ENCODE results near the gene RFT1.
"Not testable (repeated sequence)": the region's sequence is repeated elsewhere in the genome, so short reads cannot be mapped to it uniquely, and the experiment has no call there.

The RFT1 gene

DNA sequence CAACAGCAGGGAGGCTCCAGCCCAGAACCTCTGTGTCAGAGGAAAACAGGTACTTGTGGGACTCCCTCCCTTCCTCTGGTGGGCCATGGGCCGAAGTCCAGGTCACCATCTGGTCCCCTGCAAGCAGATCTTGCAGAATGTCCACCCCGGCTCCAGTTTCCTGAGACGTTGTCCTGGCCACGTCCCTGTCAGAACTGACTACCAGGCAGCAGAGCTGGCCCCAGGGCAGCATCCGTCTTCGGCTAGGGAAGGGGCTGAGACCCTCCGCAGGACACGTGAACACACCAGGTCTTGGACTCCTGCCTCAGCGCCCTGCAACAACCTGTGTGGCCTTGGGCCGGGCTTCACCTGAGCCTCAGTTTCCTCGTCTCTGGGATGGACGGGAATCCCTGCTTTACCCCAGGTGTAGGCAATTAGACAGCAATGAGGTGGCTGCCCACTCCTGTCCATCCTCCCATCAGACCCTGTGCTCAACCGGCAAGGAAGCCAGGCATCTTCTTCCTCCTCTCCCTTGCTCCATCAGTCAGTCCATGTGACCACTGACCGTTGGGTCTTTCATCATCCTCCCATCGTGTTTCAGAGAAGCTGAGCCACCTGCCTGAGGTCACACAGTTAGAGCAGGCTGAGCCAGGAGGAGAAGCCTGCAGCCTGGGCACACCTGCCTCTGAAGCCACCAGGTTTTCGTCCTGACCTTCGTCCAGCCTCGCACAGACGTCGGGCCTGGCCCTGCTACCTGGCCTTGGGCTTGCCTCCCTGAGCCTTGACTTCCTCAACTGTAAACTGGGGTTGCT lies 21.8 kb upstream of the RFT1 start:
- peaks cover under 1% of the 10 kb centered on the region for H3K4me1 ChIP-seq (ENCODE audit: control insufficient read depth, insufficient read depth, low read length)

DNA sequence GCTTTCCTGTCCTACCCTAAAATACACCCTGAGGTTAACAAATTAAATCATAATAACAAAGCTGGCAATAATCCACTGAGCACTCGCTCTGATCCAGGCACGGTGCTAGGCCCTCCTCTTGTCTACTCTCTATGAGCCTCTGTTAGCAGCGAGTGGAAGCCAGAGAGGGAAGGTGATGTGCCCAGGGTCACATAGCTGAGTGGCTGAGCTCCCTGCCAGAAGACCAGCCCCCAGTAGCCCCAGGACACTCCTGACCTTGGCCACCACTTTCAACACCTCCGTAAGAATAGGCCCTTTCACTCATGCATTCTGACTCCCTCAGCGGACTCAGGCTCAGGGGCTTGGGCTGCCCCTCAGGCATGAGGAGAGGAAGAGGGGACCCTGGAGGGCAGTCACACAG lies 21.2 kb upstream of the RFT1 start:
- H3K9ac ChIP-seq (ENCODE audit: low read depth, low read length), result no peak overlapping the region

More for the DNA sequence above, 21.8 kb upstream of the RFT1 start:
- H3K36me3 ChIP-seq (ENCODE audit: control insufficient read depth, insufficient read depth, low read length), result no peaks in the 10 kb centered on the region
- no peak overlapping the region for H3K4me3 ChIP-seq (ENCODE audit: low read depth, low read length)
- peaks cover under 1% of the 10 kb centered on the region for H3K27me3 ChIP-seq (ENCODE audit: control insufficient read depth, insufficient read depth, low read length)
- H3K9me3 ChIP-seq (ENCODE audit: control insufficient read depth, insufficient read depth, low read length), result no peaks in the 10 kb centered on the region
- H3K9ac ChIP-seq (ENCODE audit: low read depth, low read length), result no peak overlapping the region

DNA sequence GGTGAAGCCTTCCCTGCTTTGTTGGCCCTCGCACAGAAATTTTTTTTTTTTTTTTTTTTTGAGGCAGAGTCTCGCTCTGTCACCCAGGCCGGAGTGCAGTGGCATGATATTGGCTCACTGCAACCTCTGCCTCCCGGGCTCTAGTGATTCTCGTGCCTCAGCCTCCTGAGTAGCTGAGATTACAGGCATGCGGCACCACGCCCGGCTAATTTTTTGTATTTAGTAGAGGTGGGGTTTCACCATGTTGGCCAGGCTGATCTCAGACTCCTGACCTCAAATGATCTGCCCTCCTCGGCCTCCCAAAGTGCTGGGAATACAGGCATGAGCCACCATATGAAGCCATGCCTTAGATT lies 20.8 kb upstream of the RFT1 start:
- H3K27me3 ChIP-seq (ENCODE audit: control insufficient read depth, insufficient read depth, low read length); H3K9me3 ChIP-seq (ENCODE audit: control insufficient read depth, insufficient read depth, low read length); H3K9ac ChIP-seq (ENCODE audit: low read depth, low read length); H3K4me3 ChIP-seq (ENCODE audit: low read depth, low read length); H3K4me1 ChIP-seq (ENCODE audit: control insufficient read depth, insufficient read depth, low read length); H3K36me3 ChIP-seq (ENCODE audit: control insufficient read depth, insufficient read depth, low read length): not testable (repeated sequence)

More for the DNA sequence above, 21.2 kb upstream of the RFT1 start:
- Histone ChIP-seq H3K4me3 (ENCODE audit: low read depth, low read length) (no peak overlapping the region), H3K27me3 (ENCODE audit: control insufficient read depth, insufficient read depth, low read length) (no peaks in the 10 kb centered on the region), H3K9me3 (ENCODE audit: control insufficient read depth, insufficient read depth, low read length) (no peaks in the 10 kb centered on the region), H3K4me1 (ENCODE audit: control insufficient read depth, insufficient read depth, low read length) (no peaks in the 10 kb centered on the region), H3K36me3 (ENCODE audit: control insufficient read depth, insufficient read depth, low read length) (no peaks in the 10 kb centered on the region)

DNA sequence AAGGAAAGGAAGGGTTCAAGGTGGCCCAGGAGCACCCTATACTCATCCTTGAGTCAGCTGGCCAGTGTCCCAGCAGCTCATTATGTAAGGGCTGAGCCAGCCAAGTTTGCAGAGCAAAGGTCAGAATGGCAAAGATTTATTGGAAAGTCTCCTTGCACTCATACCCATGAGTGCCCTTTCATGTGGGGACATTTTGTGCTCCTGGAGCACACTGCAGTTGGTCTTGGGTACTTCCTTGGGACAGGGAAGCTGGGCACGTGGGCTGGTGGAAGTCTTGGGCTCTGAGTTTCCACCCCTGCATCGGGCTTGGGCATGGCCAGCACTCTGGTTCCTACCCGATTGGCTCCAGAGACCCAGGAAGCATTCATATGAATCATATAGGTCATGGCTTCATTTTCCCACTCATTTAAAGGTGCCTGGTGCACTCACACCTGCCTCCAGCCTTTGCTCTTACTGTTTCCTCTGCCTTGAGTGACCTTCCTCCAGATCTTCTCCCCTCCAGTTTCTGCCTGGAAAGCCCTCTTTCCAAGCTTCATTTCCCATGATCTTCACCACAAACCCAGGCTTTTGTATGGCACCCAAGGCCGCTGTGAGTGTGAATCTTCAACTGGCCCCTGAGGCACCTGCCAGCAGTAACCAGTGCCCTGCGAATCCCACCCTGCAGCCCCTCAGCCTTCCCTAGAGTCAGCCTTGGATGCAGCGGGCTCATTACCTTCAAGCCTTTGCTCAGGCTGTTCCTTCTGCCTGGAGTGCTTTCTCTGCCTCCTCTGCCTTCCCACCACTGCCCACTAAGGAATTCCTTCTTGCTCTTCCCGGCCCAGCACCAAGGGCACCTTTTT lies 20.2 kb upstream of the RFT1 start:
- Histone ChIP-seq H3K36me3 (ENCODE audit: control insufficient read depth, insufficient read depth, low read length) (no peaks in the 10 kb centered on the region), H3K27me3 (ENCODE audit: control insufficient read depth, insufficient read depth, low read length) (no peaks in the 10 kb centered on the region), H3K4me3 (ENCODE audit: low read depth, low read length) (no peak overlapping the region), H3K9ac (ENCODE audit: low read depth, low read length) (no peak overlapping the region), H3K4me1 (ENCODE audit: control insufficient read depth, insufficient read depth, low read length) (no peaks in the 10 kb centered on the region), H3K9me3 (ENCODE audit: control insufficient read depth, insufficient read depth, low read length) (no peaks in the 10 kb centered on the region)

DNA sequence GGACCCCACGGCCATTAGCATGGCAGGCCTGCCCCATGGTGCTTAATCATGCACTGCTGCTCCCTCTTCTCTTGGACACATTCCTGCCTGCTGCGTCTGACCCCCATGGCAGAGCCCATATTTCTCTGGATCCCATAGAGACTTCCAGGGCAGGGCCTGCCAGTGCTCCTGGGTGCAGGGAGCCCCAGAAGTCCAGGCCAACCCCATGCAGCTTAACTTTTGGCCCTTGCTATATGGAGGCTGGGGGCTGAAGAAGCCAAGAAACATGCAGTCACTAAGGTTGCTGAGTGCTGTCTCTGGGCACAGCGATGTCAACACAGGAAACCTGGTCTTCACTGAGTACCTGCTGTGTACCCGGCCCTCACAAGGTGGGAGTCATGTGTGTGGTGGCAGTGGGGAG lies 19.5 kb upstream of the RFT1 start:
- Histone ChIP-seq H3K4me1 (ENCODE audit: control insufficient read depth, insufficient read depth, low read length) (no peaks in the 10 kb centered on the region), H3K36me3 (ENCODE audit: control insufficient read depth, insufficient read depth, low read length) (no peaks in the 10 kb centered on the region), H3K27me3 (ENCODE audit: control insufficient read depth, insufficient read depth, low read length) (no peaks in the 10 kb centered on the region), H3K4me3 (ENCODE audit: low read depth, low read length) (no peak overlapping the region), H3K9ac (ENCODE audit: low read depth, low read length) (no peak overlapping the region), H3K9me3 (ENCODE audit: control insufficient read depth, insufficient read depth, low read length) (no peaks in the 10 kb centered on the region)

DNA sequence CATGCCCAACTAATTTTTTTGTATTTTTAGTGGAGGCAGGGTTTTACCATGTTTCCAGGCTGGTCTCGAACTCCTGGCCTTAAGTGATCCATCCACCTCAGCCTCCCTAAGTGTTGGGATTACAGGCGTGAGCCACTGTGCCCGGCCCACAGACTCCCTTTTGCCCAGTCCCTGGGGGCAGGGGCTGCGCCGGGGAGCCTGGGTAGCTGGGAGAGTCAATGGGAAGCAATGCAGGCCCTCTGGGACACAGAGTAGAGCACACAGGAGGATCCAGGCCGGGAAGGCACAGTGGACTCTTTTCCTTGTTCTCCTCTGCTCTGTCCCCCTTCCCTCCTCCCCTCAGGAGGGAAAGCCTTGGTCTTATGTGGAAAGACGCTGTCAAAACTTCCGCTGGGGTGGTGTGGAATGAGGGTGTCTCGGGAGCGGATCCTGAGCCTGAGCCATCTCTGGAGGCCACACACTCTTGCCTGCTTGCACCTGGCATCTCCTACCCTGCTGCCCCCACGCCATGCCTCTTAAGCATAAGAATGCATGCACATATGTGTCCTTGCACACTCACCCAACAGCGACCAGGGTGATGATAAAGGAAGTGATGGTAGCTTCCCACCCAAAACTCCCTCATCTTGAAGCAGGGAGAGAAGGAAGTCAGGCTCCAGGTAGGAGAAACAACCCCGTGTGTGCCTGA lies 18.9 kb upstream of the RFT1 start:
- H3K36me3 ChIP-seq (ENCODE audit: control insufficient read depth, insufficient read depth, low read length), result no peaks in the 10 kb centered on the region
- no peak overlapping the region for H3K4me3 ChIP-seq (ENCODE audit: low read depth, low read length)
- H3K4me1 ChIP-seq (ENCODE audit: control insufficient read depth, insufficient read depth, low read length), result no peaks in the 10 kb centered on the region
- no peaks in the 10 kb centered on the region for H3K27me3 ChIP-seq (ENCODE audit: control insufficient read depth, insufficient read depth, low read length)
- no peaks in the 10 kb centered on the region for H3K9me3 ChIP-seq (ENCODE audit: control insufficient read depth, insufficient read depth, low read length)
- H3K9ac ChIP-seq (ENCODE audit: low read depth, low read length), result no peak overlapping the region

DNA sequence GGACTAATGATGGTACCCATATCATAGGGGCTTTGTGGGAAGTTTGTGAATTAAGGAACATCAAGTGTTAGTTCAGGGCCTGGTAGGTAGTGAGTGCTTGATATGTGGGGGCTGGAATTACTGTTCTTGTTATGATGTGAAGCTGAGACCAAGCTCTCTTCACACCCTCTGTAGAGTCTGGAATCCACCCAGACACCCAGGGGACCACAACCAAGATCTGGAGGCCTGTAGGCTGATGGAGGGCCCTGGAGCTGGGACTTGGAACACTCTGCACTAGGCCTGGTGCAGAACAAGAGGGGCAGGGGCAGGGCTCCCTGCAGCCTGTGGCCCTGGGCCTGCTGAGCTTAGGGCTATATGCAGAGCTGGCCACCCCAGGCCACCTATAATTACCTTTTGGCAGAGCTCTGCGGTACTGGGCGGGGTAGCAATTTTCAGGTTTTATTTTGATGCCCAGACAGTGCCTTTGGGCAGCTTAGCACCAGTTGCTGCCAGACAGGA lies 17.7 kb upstream of the RFT1 start:
- Histone ChIP-seq H3K36me3 (ENCODE audit: control insufficient read depth, insufficient read depth, low read length) (no peaks in the 10 kb centered on the region), H3K9ac (ENCODE audit: low read depth, low read length) (no peak overlapping the region), H3K27me3 (ENCODE audit: control insufficient read depth, insufficient read depth, low read length) (no peaks in the 10 kb centered on the region), H3K9me3 (ENCODE audit: control insufficient read depth, insufficient read depth, low read length) (no peaks in the 10 kb centered on the region), H3K4me3 (ENCODE audit: low read depth, low read length) (no peak overlapping the region), H3K4me1 (ENCODE audit: control insufficient read depth, insufficient read depth, low read length) (no peaks in the 10 kb centered on the region)

DNA sequence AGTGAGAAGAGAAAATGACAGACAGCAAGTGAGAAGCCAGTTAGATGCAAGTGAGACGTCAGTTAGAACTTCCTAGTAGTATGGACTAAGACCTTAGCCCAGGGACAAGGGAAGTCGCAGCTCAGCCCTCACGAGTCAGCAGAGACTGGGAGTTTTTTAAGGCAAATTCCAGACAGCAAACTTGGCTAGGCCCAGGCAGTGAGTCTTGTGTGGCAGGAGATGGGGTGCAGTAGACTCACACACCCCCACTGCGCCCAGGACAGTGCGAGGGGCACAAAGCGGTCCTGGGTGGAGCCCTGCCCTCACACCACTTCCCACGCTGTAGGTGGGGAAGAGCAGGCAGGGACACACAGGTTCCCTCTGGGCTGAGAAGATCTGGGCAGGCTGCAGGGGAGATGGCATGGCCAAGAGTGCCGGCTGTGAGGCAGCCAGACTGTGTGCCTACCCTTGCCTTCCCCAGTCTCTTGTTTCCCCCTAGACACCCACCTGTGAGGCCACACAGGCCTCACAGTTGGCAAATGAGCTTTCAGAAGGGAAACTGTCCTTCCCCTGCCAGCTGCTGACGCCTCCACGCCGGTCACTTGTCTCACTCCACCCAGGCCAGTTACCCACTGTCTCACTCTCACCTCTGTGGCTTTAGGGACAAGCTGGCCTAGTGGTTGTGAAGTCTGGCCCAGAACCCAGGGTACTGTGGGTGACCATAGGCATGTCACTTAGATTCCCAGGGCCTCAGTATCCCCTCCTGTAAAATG lies 17.1 kb upstream of the RFT1 start:
- no peak overlapping the region for H3K9ac ChIP-seq (ENCODE audit: low read depth, low read length)
- no peaks in the 10 kb centered on the region for H3K9me3 ChIP-seq (ENCODE audit: control insufficient read depth, insufficient read depth, low read length)
- H3K36me3 ChIP-seq (ENCODE audit: control insufficient read depth, insufficient read depth, low read length), result no peaks in the 10 kb centered on the region
- no peaks in the 10 kb centered on the region for H3K4me1 ChIP-seq (ENCODE audit: control insufficient read depth, insufficient read depth, low read length)
- no peak overlapping the region for H3K4me3 ChIP-seq (ENCODE audit: low read depth, low read length)
- no peaks in the 10 kb centered on the region for H3K27me3 ChIP-seq (ENCODE audit: control insufficient read depth, insufficient read depth, low read length)

DNA sequence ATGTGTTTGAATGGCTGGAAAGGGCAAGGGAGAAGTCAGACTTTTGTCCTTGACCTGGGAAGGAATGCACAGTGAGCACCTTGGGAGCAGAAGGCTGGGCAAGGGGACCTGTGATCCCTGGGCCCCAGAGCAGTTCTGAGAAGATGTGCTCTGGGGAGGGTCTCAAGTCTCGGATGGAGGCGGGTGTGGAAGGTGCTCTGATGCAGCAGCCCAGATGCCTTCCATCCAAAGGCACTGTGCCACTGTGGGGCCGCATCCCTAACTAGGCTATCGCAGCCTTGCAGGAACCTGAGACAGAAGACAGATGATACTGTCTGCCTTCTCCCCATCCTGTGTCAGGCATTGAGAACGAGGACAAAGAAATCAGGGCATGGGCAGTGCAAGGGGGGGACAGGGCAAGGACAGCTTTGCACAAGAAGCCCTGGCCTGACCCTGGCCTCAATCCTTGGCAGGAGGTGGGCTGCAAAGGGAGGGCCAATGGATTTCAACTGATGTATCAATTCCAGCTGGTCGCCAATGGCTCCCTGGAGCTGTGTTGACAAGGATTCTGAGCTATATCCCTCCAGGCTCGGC lies 16.2 kb upstream of the RFT1 start:
- Histone ChIP-seq H3K4me1 (ENCODE audit: control insufficient read depth, insufficient read depth, low read length) (no peaks in the 10 kb centered on the region), H3K36me3 (ENCODE audit: control insufficient read depth, insufficient read depth, low read length) (no peaks in the 10 kb centered on the region), H3K4me3 (ENCODE audit: low read depth, low read length) (no peak overlapping the region), H3K9ac (ENCODE audit: low read depth, low read length) (no peak overlapping the region), H3K9me3 (ENCODE audit: control insufficient read depth, insufficient read depth, low read length) (no peaks in the 10 kb centered on the region), H3K27me3 (ENCODE audit: control insufficient read depth, insufficient read depth, low read length) (no peaks in the 10 kb centered on the region)

DNA sequence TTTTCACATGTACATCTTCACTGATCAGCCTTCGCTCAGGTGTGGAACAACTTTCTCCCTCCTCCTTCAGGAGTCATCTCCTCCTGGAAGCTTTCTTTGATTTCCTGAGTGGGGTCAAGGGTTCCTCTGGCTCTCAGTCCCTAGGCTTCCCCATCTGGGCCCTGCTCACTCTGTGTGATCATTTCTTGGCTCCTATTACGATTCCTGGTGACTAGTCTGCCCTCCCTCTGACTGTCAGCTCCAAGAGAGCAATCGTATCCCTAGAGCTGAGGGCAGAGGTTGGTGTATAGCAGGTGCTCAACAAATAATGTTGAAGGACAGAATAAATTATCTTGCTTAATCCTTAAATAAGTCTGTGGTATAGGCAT lies 15.5 kb upstream of the RFT1 start:
- no peaks in the 10 kb centered on the region for H3K27me3 ChIP-seq (ENCODE audit: control insufficient read depth, insufficient read depth, low read length)
- H3K9me3 ChIP-seq (ENCODE audit: control insufficient read depth, insufficient read depth, low read length), result no peaks in the 10 kb centered on the region
- no peak overlapping the region for H3K4me3 ChIP-seq (ENCODE audit: low read depth, low read length)
- no peak overlapping the region for H3K9ac ChIP-seq (ENCODE audit: low read depth, low read length)
- no peaks in the 10 kb centered on the region for H3K36me3 ChIP-seq (ENCODE audit: control insufficient read depth, insufficient read depth, low read length)
- H3K4me1 ChIP-seq (ENCODE audit: control insufficient read depth, insufficient read depth, low read length), result no peaks in the 10 kb centered on the region
